Astrocyte (in vitro differentiated cells and primary cell): ENCODE data around the gene GALNT6. TPM values are rescaled to one million over a fixed set of nuclear protein-coding genes. Genes with fewer than 3 reads are reported as not detected.

Experiments
- DNase-seq: peaks from one replicate; pipeline ENCODE4 v3.0.0-alpha.2; 2010; ENCODE audit warnings: low read depth
- FAIRE-seq: peaks from 2 replicates; lab custom pipeline; 2011; peaks lifted over from hg19 to GRCh38; lab: Jason Lieb, UNC
- H2AFZ ChIP-seq: 2 replicates; pipeline ENCODE4 v1.6.0; 2012; ENCODE audit warnings: low read depth, low read length, inconsistent platforms
- H3K27ac ChIP-seq: 2 replicates; pipeline ENCODE4 v1.5.1; 2011; ENCODE audit warnings: low read depth, low read length, inconsistent platforms
- H3K27me3 ChIP-seq: 2 replicates; pipeline ENCODE4 v1.6.0; 2011; ENCODE audit warnings: low read length, inconsistent platforms; ENCODE audit not compliant: insufficient read depth
- H3K36me3 ChIP-seq: 2 replicates; pipeline ENCODE4 v1.5.1; 2011; ENCODE audit warnings: low read length, inconsistent platforms; ENCODE audit not compliant: insufficient read depth
- H3K4me1 ChIP-seq: 2 replicates; pipeline ENCODE4 v1.5.1; 2011; ENCODE audit warnings: low read length, inconsistent platforms; ENCODE audit not compliant: insufficient read depth
- H3K4me2 ChIP-seq: 2 replicates; pipeline ENCODE4 v1.6.0; 2012; ENCODE audit warnings: low read length, inconsistent platforms
- H3K4me3 ChIP-seq: 2 replicates; pipeline ENCODE4 v1.5.1; 2011; ENCODE audit warnings: low read depth, mild to moderate bottlenecking, low read length, inconsistent platforms; ENCODE audit not compliant: insufficient read depth
- H3K79me2 ChIP-seq: 2 replicates; pipeline ENCODE4 v1.6.0; 2012; ENCODE audit warnings: mild to moderate bottlenecking, low read length, inconsistent platforms; ENCODE audit not compliant: insufficient read depth
- H3K9ac ChIP-seq: 2 replicates; pipeline ENCODE4 v1.6.0; 2012; ENCODE audit warnings: mild to moderate bottlenecking, low read length, inconsistent platforms
- H3K9me3 ChIP-seq: 2 replicates; pipeline ENCODE4 v1.5.1; 2012; ENCODE audit warnings: low read depth, mild to moderate bottlenecking, low read length, inconsistent platforms; ENCODE audit not compliant: insufficient read depth
- H4K20me1 ChIP-seq: 2 replicates; pipeline ENCODE4 v1.6.0; 2012; ENCODE audit warnings: low read length, inconsistent platforms; ENCODE audit not compliant: insufficient read depth
- H3K27ac Mint-ChIP-seq: one replicate; pipeline ENCODE4 v1.8.0; 2021; ENCODE audit warnings: mild to moderate bottlenecking, mixed read lengths; ENCODE audit not compliant: unreplicated experiment
- H3K27me3 Mint-ChIP-seq: one replicate; pipeline ENCODE4 v1.8.0; 2021; ENCODE audit warnings: low read depth, mixed read lengths; ENCODE audit not compliant: unreplicated experiment
- H3K36me3 Mint-ChIP-seq: one replicate; pipeline ENCODE4 v1.8.0; 2021; ENCODE audit warnings: low read depth, mixed read lengths; ENCODE audit not compliant: unreplicated experiment
- H3K4me1 Mint-ChIP-seq: one replicate; pipeline ENCODE4 v1.8.0; 2021; ENCODE audit warnings: low read depth, mixed read lengths; ENCODE audit not compliant: unreplicated experiment
- H3K4me3 Mint-ChIP-seq: one replicate; pipeline ENCODE4 v1.8.0; 2021; ENCODE audit warnings: mild to moderate bottlenecking, moderate library complexity, mixed read lengths; ENCODE audit not compliant: unreplicated experiment
- H3K9me3 Mint-ChIP-seq: one replicate; pipeline ENCODE4 v1.8.0; 2021; ENCODE audit warnings: mild to moderate bottlenecking, mixed read lengths; ENCODE audit not compliant: unreplicated experiment
- CTCF ChIP-seq: IDR thresholded peaks from 2 replicates; pipeline ENCODE4 v1.5.1; 2011; ENCODE audit warnings: low read depth, mild to moderate bottlenecking, inconsistent platforms, low read length, moderate library complexity; ENCODE audit not compliant: insufficient read depth
- EZH2 ChIP-seq: IDR thresholded peaks from 2 replicates; pipeline ENCODE4 v1.6.1; 2012; ENCODE audit warnings: mild to moderate bottlenecking, low read length, inconsistent platforms; ENCODE audit not compliant: insufficient read depth
- total RNA-seq: library from RNA; stranded (reverse); gene quantifications from 2 replicates; pipeline ENCODE4 v1.2.1, GENCODE V29; 2021

GALNT6 gene
- total RNA-seq, 1 donor from 2014 or later, result 13.8 TPM

DNA sequence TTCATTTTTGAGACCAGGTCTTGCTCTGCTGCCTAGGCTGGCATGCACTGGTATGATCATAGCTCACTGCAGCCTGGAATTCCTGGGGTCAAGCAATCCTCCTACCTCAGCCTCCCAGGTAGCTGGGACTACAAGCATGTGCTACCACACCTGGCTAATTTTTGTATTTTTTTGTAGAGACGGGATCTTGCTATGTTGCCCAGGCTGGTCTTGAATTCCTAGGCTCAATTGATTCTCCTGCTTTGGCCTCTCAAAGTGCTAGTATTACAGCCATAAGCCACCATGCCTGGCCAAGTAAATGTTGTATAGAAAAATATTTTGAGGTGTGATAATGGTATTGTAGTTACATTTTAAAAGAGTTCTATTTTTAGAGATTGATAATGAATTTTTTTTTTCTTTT, 79.8 kb downstream of the GALNT6 start:
- no peak overlapping the region for H3K4me3 ChIP-seq
- DNase-seq, result no peak
- no peak overlapping the region for H3K4me2 ChIP-seq
- H3K9me3 ChIP-seq, result no peaks in the 10 kb centered on the region
- Mint-ChIP-seq H3K36me3 (no peaks in the 10 kb centered on the region), H3K9me3 (no peaks in the 10 kb centered on the region), H3K27me3 (no peaks in the 10 kb centered on the region), H3K4me3 (no peak overlapping the region), H3K27ac (no peak overlapping the region), H3K4me1 (no peaks in the 10 kb centered on the region)
- H3K27me3 ChIP-seq, result no peaks in the 10 kb centered on the region
- H3K9ac ChIP-seq, result no peak overlapping the region
- no peak for TF ChIP-seq CTCF
- no peak for TF ChIP-seq EZH2
- FAIRE-seq, result no peak
- H3K79me2 ChIP-seq, result no peaks in the 10 kb centered on the region
- H2AFZ ChIP-seq, result no peak overlapping the region
- H3K36me3 ChIP-seq, result no peaks in the 10 kb centered on the region
- H3K27ac ChIP-seq, result no peak overlapping the region
- no peaks in the 10 kb centered on the region for H4K20me1 ChIP-seq
- H3K4me1 ChIP-seq, result peaks cover 12% of the 10 kb centered on the region

- Histone ChIP-seq H2AFZ (peak overlapping the region; percentile 0), H3K4me1 (peaks cover 12% of the 10 kb centered on the region), H3K27me3 (no peaks in the 10 kb centered on the region), H3K4me3 (peak overlapping the region; percentile 9), H3K9ac (no peak overlapping the region), H3K36me3 (no peaks in the 10 kb centered on the region), H3K9me3 (no peaks in the 10 kb centered on the region), H3K79me2 (no peaks in the 10 kb centered on the region), H3K4me2 (peak overlapping the region; percentile 61), H4K20me1 (no peaks in the 10 kb centered on the region), H3K27ac (no peak overlapping the region)
- H3K4me3 Mint-ChIP-seq, result no peak overlapping the region
- DNase-seq, result peak; percentile 89
- H3K4me1 Mint-ChIP-seq, result no peaks in the 10 kb centered on the region
- no peaks in the 10 kb centered on the region for H3K9me3 Mint-ChIP-seq
- H3K27ac Mint-ChIP-seq, result no peak overlapping the region
- peaks cover 8% of the 10 kb centered on the region for H3K27me3 Mint-ChIP-seq
- peak; percentile 55 for FAIRE-seq
- TF ChIP-seq CTCF (no peak), EZH2 (no peak)
- no peaks in the 10 kb centered on the region for H3K36me3 Mint-ChIP-seq
These were observed 83.3 kb downstream of the GALNT6 start for GRCh38 chr12:51307655-51308593.

- peak overlapping the region; percentile 64 for H3K27ac Mint-ChIP-seq
- no peak for DNase-seq
- H3K27me3 ChIP-seq, result no peaks in the 10 kb centered on the region
- no peaks in the 10 kb centered on the region for H3K9me3 ChIP-seq
- no peak overlapping the region for H3K4me3 Mint-ChIP-seq
- no peak overlapping the region for H3K4me2 ChIP-seq
- no peak for TF ChIP-seq CTCF
- TF ChIP-seq EZH2, result no peak
- no peak for FAIRE-seq
- H3K36me3 Mint-ChIP-seq, result no peaks in the 10 kb centered on the region
- H3K4me1 ChIP-seq, result peaks cover 12% of the 10 kb centered on the region
- H4K20me1 ChIP-seq, result no peaks in the 10 kb centered on the region
- H3K9me3 Mint-ChIP-seq, result no peaks in the 10 kb centered on the region
- no peaks in the 10 kb centered on the region for H3K79me2 ChIP-seq
- peaks cover 8% of the 10 kb centered on the region for H3K27me3 Mint-ChIP-seq
- no peak overlapping the region for H3K27ac ChIP-seq
- H2AFZ ChIP-seq, result no peak overlapping the region
- H3K4me1 Mint-ChIP-seq, result no peaks in the 10 kb centered on the region
- H3K4me3 ChIP-seq, result no peak overlapping the region
- no peaks in the 10 kb centered on the region for H3K36me3 ChIP-seq
- H3K9ac ChIP-seq, result no peak overlapping the region
These were observed 84.7 kb downstream of the GALNT6 start for GRCh38 chr12:51306507-51306906.
